ENCODE results near the gene ACADS.

GRCh38 chr12:120697344-120697743 lies 28.3 kb upstream of the ACADS start:
- TF ChIP-seq, protein P1, sequence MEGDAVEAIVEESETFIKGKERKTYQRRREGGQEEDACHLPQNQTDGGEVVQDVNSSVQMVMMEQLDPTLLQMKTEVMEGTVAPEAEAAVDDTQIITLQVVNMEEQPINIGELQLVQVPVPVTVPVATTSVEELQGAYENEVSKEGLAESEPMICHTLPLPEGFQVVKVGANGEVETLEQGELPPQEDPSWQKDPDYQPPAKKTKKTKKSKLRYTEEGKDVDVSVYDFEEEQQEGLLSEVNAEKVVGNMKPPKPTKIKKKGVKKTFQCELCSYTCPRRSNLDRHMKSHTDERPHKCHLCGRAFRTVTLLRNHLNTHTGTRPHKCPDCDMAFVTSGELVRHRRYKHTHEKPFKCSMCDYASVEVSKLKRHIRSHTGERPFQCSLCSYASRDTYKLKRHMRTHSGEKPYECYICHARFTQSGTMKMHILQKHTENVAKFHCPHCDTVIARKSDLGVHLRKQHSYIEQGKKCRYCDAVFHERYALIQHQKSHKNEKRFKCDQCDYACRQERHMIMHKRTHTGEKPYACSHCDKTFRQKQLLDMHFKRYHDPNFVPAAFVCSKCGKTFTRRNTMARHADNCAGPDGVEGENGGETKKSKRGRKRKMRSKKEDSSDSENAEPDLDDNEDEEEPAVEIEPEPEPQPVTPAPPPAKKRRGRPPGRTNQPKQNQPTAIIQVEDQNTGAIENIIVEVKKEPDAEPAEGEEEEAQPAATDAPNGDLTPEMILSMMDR (IDR thresholded peaks at IDR 0.05; ENCODE audit: poor library complexity, severe bottlenecking) = no peak
- TF ChIP-seq RAD21 (conservative IDR thresholded peaks at IDR 0.05) (no peak), EP300 (conservative IDR thresholded peaks at IDR 0.05; ENCODE audit: poor library complexity, severe bottlenecking) (no peak), EZH2 (IDR thresholded peaks at IDR 0.05; ENCODE audit: borderline replicate concordance, insufficient read depth, low read length, poor library complexity, severe bottlenecking) (no peak), POLR2AphosphoS5 (IDR thresholded peaks at IDR 0.05) (no peak), TAF1 (IDR thresholded peaks at IDR 0.05; ENCODE audit: low read depth) (no peak)

Measured in neural cell (in vitro differentiated cells).